Spinal cord (tissue), 10 donors: ENCODE measurements around the gene RNF181. TPM values are rescaled to one million over a fixed set of nuclear protein-coding genes. Genes with fewer than 3 reads are reported as not detected.

Experiments
- DNase-seq, 6 donors: peaks; one replicate each; pipeline versions ENCODE4 v3.0.0 to v3.0.0-alpha.2; 2013 to 2015; ENCODE audit warnings: low spot score in 6 of 6, low read depth in 4 of 6
- H3K27ac ChIP-seq: one replicate; pipeline ENCODE4 v1.5.1; 2013; ENCODE audit warnings: low read depth, low read length, control low read depth
- H3K27me3 ChIP-seq: one replicate; pipeline ENCODE4 v1.6.1; 2013; ENCODE audit warnings: low read length; ENCODE audit not compliant: control insufficient read depth, insufficient read depth
- H3K36me3 ChIP-seq: one replicate; pipeline ENCODE4 v1.6.1; 2013; ENCODE audit warnings: low read length; ENCODE audit not compliant: control insufficient read depth, insufficient read depth
- H3K4me1 ChIP-seq: one replicate; pipeline ENCODE4 v1.6.1; 2013; ENCODE audit warnings: low read length; ENCODE audit not compliant: control insufficient read depth, insufficient read depth
- H3K4me3 ChIP-seq: one replicate; pipeline ENCODE4 v1.5.1; 2013; ENCODE audit warnings: low read depth, low read length, control low read depth
- H3K9me3 ChIP-seq: one replicate; pipeline ENCODE4 v1.6.1; 2013; ENCODE audit warnings: low read length; ENCODE audit not compliant: control insufficient read depth, insufficient read depth
- WGBS: methylation state at CpG from one replicate; pipeline ENCODE4 v1.1.5; 2013; ENCODE audit warnings: missing lambda C conversion rate; ENCODE audit not compliant: insufficient coverage; 5-methylcytosine and 5-hydroxymethylcytosine counted together
- polyA plus RNA-seq, 2 donors: library from polyadenylated mRNA; unstranded; fragments of 120-200 nt; gene quantifications; one replicate each; pipeline ENCODE4 v1.2.1, GENCODE V29; 2013; ENCODE audit not compliant: insufficient read length in 2 of 2
- small RNA-seq: library from RNA; depleted of rRNA; stranded (forward); fragments of <200 nt; gene quantifications from one replicate; pipeline ENCODE3, GENCODE V24; 2014; ENCODE audit warnings: low replicate concordance
- total RNA-seq, 2 donors: library from RNA; depleted of rRNA in 1 of 2; stranded (reverse); fragments of 120-200 nt in 1 of 2; fragments of >200 nt in 1 of 2; gene quantifications; one replicate each; pipeline versions ENCODE4 v1.2.3 to v1.2.4, GENCODE V29; 2013 to 2014
- donor health status: healthy.

The RNF181 gene
- total and polyA plus RNA-seq, 4 donors = 69.3 to 213 (median 108) TPM

- WGBS = 82% methylated on average over 1 of the region's 2 CpGs
- no peaks in the 10 kb centered on the region for H3K27me3 ChIP-seq
- no peak overlapping the region for H3K27ac ChIP-seq
- no peak for DNase-seq
- H3K4me1 ChIP-seq = no peaks in the 10 kb centered on the region
- H3K9me3 ChIP-seq = no peaks in the 10 kb centered on the region
- no peak overlapping the region for H3K4me3 ChIP-seq
- H3K36me3 ChIP-seq = peaks cover 77% of the 10 kb centered on the region
Observed at GRCh38 chr2:85628658-85629057, 33.1 kb downstream of the RNF181 start.

GRCh38 chr2:85631316-85631715, 35.8 kb downstream of the RNF181 start:
- H3K27ac ChIP-seq = no peak overlapping the region
- peaks cover 78% of the 10 kb centered on the region for H3K36me3 ChIP-seq
- no peaks in the 10 kb centered on the region for H3K4me1 ChIP-seq
- no peaks in the 10 kb centered on the region for H3K9me3 ChIP-seq
- H3K4me3 ChIP-seq = no peak overlapping the region
- DNase-seq = no peak
- H3K27me3 ChIP-seq = no peaks in the 10 kb centered on the region
- 100% methylated on average over 1 of the region's 3 CpGs for WGBS

- WGBS = 93% methylated on average over 5 of the region's 8 CpGs
- peaks cover 79% of the 10 kb centered on the region for H3K36me3 ChIP-seq
Observed at GRCh38 chr2:85635011-85635410, 39.5 kb downstream of the RNF181 start.

GRCh38 chr2:85635636-85636035, 40.1 kb downstream of the RNF181 start:
- H3K36me3 ChIP-seq = peaks cover 81% of the 10 kb centered on the region
- H3K4me3 ChIP-seq = no peak overlapping the region
- H3K9me3 ChIP-seq = no peaks in the 10 kb centered on the region
- WGBS = 79% methylated on average over 2 of the region's 4 CpGs
- DNase-seq = no peak
- no peaks in the 10 kb centered on the region for H3K27me3 ChIP-seq
- H3K27ac ChIP-seq = no peak overlapping the region
- H3K4me1 ChIP-seq = peaks cover 4% of the 10 kb centered on the region

More at GRCh38 chr2:85635011-85635410, 39.5 kb downstream of the RNF181 start:
- Histone ChIP-seq H3K27me3 (no peaks in the 10 kb centered on the region), H3K9me3 (no peaks in the 10 kb centered on the region), H3K4me3 (no peak overlapping the region), H3K27ac (no peak overlapping the region), H3K4me1 (peaks cover 4% of the 10 kb centered on the region)
- DNase-seq = no peak

- H3K9me3 ChIP-seq = no peaks in the 10 kb centered on the region
- H3K27ac ChIP-seq = no peak overlapping the region
- H3K36me3 ChIP-seq = peaks cover 87% of the 10 kb centered on the region
- DNase-seq = no peak
- H3K27me3 ChIP-seq = no peaks in the 10 kb centered on the region
- WGBS = no CpG with 5 or more reads among the region's 3 CpGs
- H3K4me1 ChIP-seq = peaks cover 1% of the 10 kb centered on the region
- no peak overlapping the region for H3K4me3 ChIP-seq
Observed at GRCh38 chr2:85642725-85643124, 47.2 kb downstream of the RNF181 start.

- Histone ChIP-seq H3K4me3 (no peak overlapping the region), H3K27me3 (no peaks in the 10 kb centered on the region), H3K4me1 (no peaks in the 10 kb centered on the region), H3K9me3 (no peaks in the 10 kb centered on the region), H3K27ac (no peak overlapping the region), H3K36me3 (peaks cover 82% of the 10 kb centered on the region)
- WGBS = 97% methylated on average over 6 of the region's 8 CpGs
- no peak for DNase-seq
Observed at GRCh38 chr2:85644909-85645308, 49.4 kb downstream of the RNF181 start.

GRCh38 chr2:85646166-85646565, 50.6 kb downstream of the RNF181 start:
- no CpG with 5 or more reads among the region's 2 CpGs for WGBS
- Histone ChIP-seq H3K27me3 (no peaks in the 10 kb centered on the region), H3K27ac (no peak overlapping the region), H3K4me3 (no peak overlapping the region), H3K4me1 (no peaks in the 10 kb centered on the region), H3K36me3 (peaks cover 83% of the 10 kb centered on the region), H3K9me3 (no peaks in the 10 kb centered on the region)
- DNase-seq = no peak

Small RNA genes within 50 kb of the gene (small RNA-seq; reads per million reads assigned to genes)
- gene RN7SL126P = not detected

Other genes starting within 250 kb of the RNF181 start
- 10 to 100 TPM; 30.6 to 32.8 TPM for gene RETSAT, start 241.2 kb upstream of the RNF181 start, total RNA-seq
- 10 to 100 TPM; 30.9 to 36.4 TPM for gene RETSAT, start 241.2 kb upstream of the RNF181 start, polyA plus RNA-seq
- 10 to 100 TPM; 17.4 to 23.9 TPM for gene ELMOD3, start 241.0 kb upstream of the RNF181 start, total RNA-seq
- 10 to 100 TPM; 25.2 to 35.7 TPM for gene ELMOD3, start 241.0 kb upstream of the RNF181 start, polyA plus RNA-seq
- gene CAPG, start 185.4 kb upstream of the RNF181 start, total RNA-seq = 10 to 100 TPM; 25.7 to 41.3 TPM
- 10 to 100 TPM; 20.2 to 27.7 TPM for gene CAPG, start 185.4 kb upstream of the RNF181 start, polyA plus RNA-seq
- gene SH2D6, start 177.0 kb upstream of the RNF181 start, total RNA-seq = 1 to 10 TPM in 1 of 2 donors, not detected in 1; 1.2 TPM
- gene SH2D6, start 177.0 kb upstream of the RNF181 start, polyA plus RNA-seq = 1 to 10 TPM; 1.0 to 2.1 TPM
- gene MAT2A, start 56.6 kb upstream of the RNF181 start, total RNA-seq = 100 to 1,000 TPM; 112 to 119 TPM
- gene MAT2A, start 56.6 kb upstream of the RNF181 start, polyA plus RNA-seq = 100 to 1,000 TPM; 327 to 337 TPM
- 10 to 100 TPM; 30.8 to 53.3 TPM for gene GGCX, start 34.3 kb upstream of the RNF181 start, total RNA-seq
- gene GGCX, start 34.3 kb upstream of the RNF181 start, polyA plus RNA-seq = 10 to 100 TPM; 31.0 to 44.7 TPM
- 10 to 100 TPM; 10.3 to 32.3 TPM for gene VAMP8, start 18.2 kb upstream of the RNF181 start, total RNA-seq
- 10 to 100 TPM; 11.5 to 13.9 TPM for gene VAMP8, start 18.2 kb upstream of the RNF181 start, polyA plus RNA-seq
- gene VAMP5, start 11.3 kb upstream of the RNF181 start, total RNA-seq = 10 to 100 TPM; 13.7 to 45.4 TPM
- gene VAMP5, start 11.3 kb upstream of the RNF181 start, polyA plus RNA-seq = 10 to 100 TPM; 27.1 to 43.5 TPM
- gene TMEM150A, start 7.0 kb downstream of the RNF181 start, total RNA-seq = 10 to 100 TPM in 1 of 2 donors, 1 to 10 TPM in 1; 5.4 to 22.2 TPM
- gene TMEM150A, start 7.0 kb downstream of the RNF181 start, polyA plus RNA-seq = 10 to 100 TPM; 12.6 to 18.5 TPM
- 10 to 100 TPM; 31.6 to 40.4 TPM for gene C2orf68, start 16.3 kb downstream of the RNF181 start, total RNA-seq
- 10 to 100 TPM; 41.7 to 53.0 TPM for gene C2orf68, start 16.3 kb downstream of the RNF181 start, polyA plus RNA-seq
- 10 to 100 TPM; 33.7 to 48.5 TPM for gene USP39, start 20.4 kb downstream of the RNF181 start, total RNA-seq
- gene USP39, start 20.4 kb downstream of the RNF181 start, polyA plus RNA-seq = 10 to 100 TPM; 54.1 to 59.6 TPM
- gene SFTPB, start 72.5 kb downstream of the RNF181 start, total RNA-seq = not detected
- under 1 TPM in 1 of 2 donors, not detected in 1; 0.12 TPM for gene SFTPB, start 72.5 kb downstream of the RNF181 start, polyA plus RNA-seq
- gene GNLY, start 98.6 kb downstream of the RNF181 start, total RNA-seq = under 1 TPM; 0.40 to 0.55 TPM
- under 1 TPM in 1 of 2 donors, not detected in 1; 0.80 TPM for gene GNLY, start 98.6 kb downstream of the RNF181 start, polyA plus RNA-seq
- gene ATOH8, start 158.2 kb downstream of the RNF181 start, total RNA-seq = 10 to 100 TPM in 1 of 2 donors, 1 to 10 TPM in 1; 5.8 to 25.8 TPM
- gene ATOH8, start 158.2 kb downstream of the RNF181 start, polyA plus RNA-seq = 10 to 100 TPM; 13.5 to 16.8 TPM